CD14-positive monocyte (primary cell): ENCODE data around the gene HLA-DPA1. TPM values are rescaled to one million over a fixed set of nuclear protein-coding genes. Genes with fewer than 3 reads are reported as not detected.

Source experiments
- DNase-seq, 3 donors: peaks; one replicate each; pipeline ENCODE4 v3.0.0-alpha.2; 2011 to 2022
- H2AFZ ChIP-seq: 2 replicates; pipeline ENCODE4 v1.6.0; 2012; ENCODE audit warnings: mild to moderate bottlenecking, low read depth, low read length, inconsistent platforms; ENCODE audit not compliant: insufficient read depth, poor library complexity, severe bottlenecking
- H3K27ac ChIP-seq, 2 donors: 1 replicate in 1 of 2; 2 replicates in 1 of 2; pipeline ENCODE4 v1.5.1; 2012 to 2013; ENCODE audit warnings: low read length in 2 of 2, control low read depth in 1 of 2, inconsistent platforms in 1 of 2, low read depth in 1 of 2, mild to moderate bottlenecking in 1 of 2
- H3K27me3 ChIP-seq, 2 donors: one replicate each; pipeline versions ENCODE4 v1.6.0 to v1.6.1; 2011 to 2013; ENCODE audit warnings: low read length in 2 of 2; ENCODE audit not compliant: control insufficient read depth in 2 of 2, insufficient read depth in 2 of 2
- H3K36me3 ChIP-seq, 2 donors: replicated peaks in 1 of 2; 1 replicate in 1 of 2; 2 replicates in 1 of 2; pipeline versions ENCODE4 v1.5.1 to v1.6.1; 2012 to 2013; ENCODE audit warnings: low read length in 2 of 2, control low read depth in 1 of 2, inconsistent platforms in 1 of 2, mild to moderate bottlenecking in 1 of 2; ENCODE audit not compliant: insufficient read depth in 2 of 2, control insufficient read depth in 1 of 2
- H3K4me1 ChIP-seq, 2 donors: 1 replicate in 1 of 2; 2 replicates in 1 of 2; pipeline versions ENCODE4 v1.5.1 to v1.6.1; 2012 to 2013; ENCODE audit warnings: low read length in 2 of 2, control low read depth in 1 of 2, inconsistent platforms in 1 of 2, mild to moderate bottlenecking in 1 of 2, moderate library complexity in 1 of 2; ENCODE audit not compliant: insufficient read depth in 2 of 2, control insufficient read depth in 1 of 2
- H3K4me2 ChIP-seq: replicated peaks from 2 replicates; pipeline ENCODE3; 2012; ENCODE audit warnings: low read length, moderate library complexity, mild to moderate bottlenecking; ENCODE audit not compliant: poor library complexity, severe bottlenecking; ENCODE audit errors: extremely low read depth
- H3K4me3 ChIP-seq, 3 experiments: fragments of 200-600 bp in 1 of 3; sonication (generic) in 1 of 3; replicated peaks in 1 of 3; 1 replicate in 2 of 3; 2 replicates in 1 of 3; pipeline ENCODE4 v1.5.1; 2011 to 2013; ENCODE audit warnings: low read length in 3 of 3, mild to moderate bottlenecking in 3 of 3, control low read depth in 2 of 3, low read depth in 2 of 3, inconsistent platforms in 1 of 3, moderate library complexity in 1 of 3
- H3K79me2 ChIP-seq: 2 replicates; pipeline ENCODE4 v1.6.0; 2012; ENCODE audit warnings: mild to moderate bottlenecking, control low read depth, inconsistent platforms, low read length, moderate library complexity; ENCODE audit not compliant: insufficient read depth
- H3K9ac ChIP-seq: 2 replicates; pipeline ENCODE4 v1.6.0; 2017; ENCODE audit warnings: low read length, mild to moderate bottlenecking; ENCODE audit not compliant: insufficient read depth, poor library complexity, severe bottlenecking
- H3K9me3 ChIP-seq, 2 donors: replicated peaks in 1 of 2; 1 replicate in 1 of 2; 2 replicates in 1 of 2; pipeline versions ENCODE4 v1.5.1 to v1.6.1; 2012 to 2013; ENCODE audit warnings: low read length in 2 of 2, control low read depth in 1 of 2; ENCODE audit not compliant: control insufficient read depth in 1 of 2, insufficient read depth in 1 of 2
- H4K20me1 ChIP-seq: 2 replicates; pipeline ENCODE4 v1.6.0; 2012; ENCODE audit warnings: mild to moderate bottlenecking, low read length, control low read depth, moderate library complexity; ENCODE audit not compliant: insufficient read depth
- H3K27ac Mint-ChIP-seq, 7 donors: one replicate each; pipeline ENCODE4 v1.8.0; 2020; ENCODE audit warnings: mild to moderate bottlenecking in 7 of 7, mixed read lengths in 7 of 7, moderate library complexity in 6 of 7, inconsistent platforms in 2 of 7
- H3K27me3 Mint-ChIP-seq, 3 donors: one replicate each; pipeline ENCODE4 v1.8.0; 2021 to 2022; ENCODE audit warnings: low read depth in 3 of 3, mild to moderate bottlenecking in 3 of 3, mixed read lengths in 3 of 3, moderate library complexity in 3 of 3, inconsistent platforms in 1 of 3
- H3K36me3 Mint-ChIP-seq, 2 donors: one replicate each; pipeline ENCODE4 v1.8.0; 2020; ENCODE audit warnings: mixed read lengths in 2 of 2, inconsistent platforms in 1 of 2, mild to moderate bottlenecking in 1 of 2
- H3K4me1 Mint-ChIP-seq: one replicate; pipeline ENCODE4 v1.8.0; 2020; ENCODE audit warnings: mild to moderate bottlenecking, mixed read lengths
- H3K4me3 Mint-ChIP-seq, 2 donors: one replicate each; pipeline ENCODE4 v1.8.0; 2020; ENCODE audit warnings: mild to moderate bottlenecking in 2 of 2, mixed read lengths in 2 of 2, moderate library complexity in 1 of 2
- H3K9me3 Mint-ChIP-seq, 7 donors: one replicate each; pipeline ENCODE4 v1.8.0; 2020 to 2022; ENCODE audit warnings: mixed read lengths in 7 of 7, mild to moderate bottlenecking in 6 of 7, moderate library complexity in 6 of 7, inconsistent platforms in 2 of 7
- WGBS: methylation state at CpG from one replicate; pipeline ENCODE4 v1.1.5; 2013; ENCODE audit warnings: missing lambda C conversion rate; ENCODE audit not compliant: insufficient coverage; 5-methylcytosine and 5-hydroxymethylcytosine counted together
- intact Hi-C, 2 donors: fragments of 100-400 bp; cut with micrococcal nuclease; formaldehyde crosslinking; loops; one replicate each; pipeline versions ENCODE4 v1.15.0 to v1.15.1; 2023
- polyA plus RNA-seq, 3 donors: library from polyadenylated mRNA; depleted of rRNA in 1 of 3; unstranded in 2 of 3; stranded (reverse) in 1 of 3; fragments of 300-500 nt in 2 of 3; fragments of >200 nt in 1 of 3; fragmentation: Illumina TruSeq in 2 of 3; gene quantifications; 1 replicate in 2 of 3; 2 replicates in 1 of 3; pipeline ENCODE4 v1.2.3, GENCODE V29; 2012 to 2021
- TF ChIP-seq, protein P1 (sequence below): fragments of 200-600 bp; IDR thresholded peaks from one replicate; pipeline ENCODE4 v1.8.0; 2022; ENCODE audit warnings: antibody characterized with exemption, mild to moderate bottlenecking

The HLA-DPA1 gene
- polyA plus RNA-seq, 3 donors: 578 to 1,024 (median 796) TPM

DNA sequence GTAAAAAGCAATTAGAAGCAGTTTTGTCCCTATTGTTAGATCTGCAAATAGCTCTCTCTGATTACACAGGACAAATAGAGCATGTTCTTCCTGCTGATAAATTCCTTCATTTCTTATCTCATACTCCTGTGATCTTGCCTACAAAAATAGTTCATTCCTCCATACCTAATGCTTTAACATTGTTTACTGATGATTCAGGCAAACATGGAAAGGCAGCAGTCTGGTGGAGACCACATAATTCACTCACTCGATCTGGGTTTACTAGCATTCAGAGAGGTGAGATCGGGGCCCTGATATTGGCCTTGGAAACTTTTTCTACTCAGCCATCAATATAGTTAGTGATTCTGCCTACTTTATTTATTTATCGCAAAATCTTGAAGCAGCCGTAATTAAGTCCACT is 20.2 kb downstream of the HLA-DPA1 start:
- H3K27me3 Mint-ChIP-seq: peaks cover 0 to 4% (median 0%) of the 10 kb centered on the region in 3 donors
- H3K4me1 Mint-ChIP-seq: peaks cover 29% of the 10 kb centered on the region
- no peak overlapping the region for H2AFZ ChIP-seq
- peaks cover 29 to 30% of the 10 kb centered on the region in 2 donors for H3K4me1 ChIP-seq
- H3K27ac Mint-ChIP-seq: no peak overlapping the region
- peaks cover 0 to 10% (median 0%) of the 10 kb centered on the region in 7 donors for H3K9me3 Mint-ChIP-seq
- no peaks in the 10 kb centered on the region for H3K36me3 ChIP-seq
- intact Hi-C loops: no loop called here
- H3K9ac ChIP-seq: no peak overlapping the region
- H3K4me3 Mint-ChIP-seq: no peak overlapping the region
- no peaks in the 10 kb centered on the region for H3K27me3 ChIP-seq
- H3K27ac ChIP-seq: no peak overlapping the region
- H3K4me2 ChIP-seq: no peak overlapping the region
- peaks cover 0 to 4% of the 10 kb centered on the region in 2 donors for H3K36me3 Mint-ChIP-seq
- H3K79me2 ChIP-seq: no peaks in the 10 kb centered on the region
- no peak for DNase-seq
- 79% methylated on average over 2 of the region's 4 CpGs for WGBS
- H4K20me1 ChIP-seq: no peaks in the 10 kb centered on the region
- no peak overlapping the region for H3K4me3 ChIP-seq
- TF ChIP-seq, protein P1, sequence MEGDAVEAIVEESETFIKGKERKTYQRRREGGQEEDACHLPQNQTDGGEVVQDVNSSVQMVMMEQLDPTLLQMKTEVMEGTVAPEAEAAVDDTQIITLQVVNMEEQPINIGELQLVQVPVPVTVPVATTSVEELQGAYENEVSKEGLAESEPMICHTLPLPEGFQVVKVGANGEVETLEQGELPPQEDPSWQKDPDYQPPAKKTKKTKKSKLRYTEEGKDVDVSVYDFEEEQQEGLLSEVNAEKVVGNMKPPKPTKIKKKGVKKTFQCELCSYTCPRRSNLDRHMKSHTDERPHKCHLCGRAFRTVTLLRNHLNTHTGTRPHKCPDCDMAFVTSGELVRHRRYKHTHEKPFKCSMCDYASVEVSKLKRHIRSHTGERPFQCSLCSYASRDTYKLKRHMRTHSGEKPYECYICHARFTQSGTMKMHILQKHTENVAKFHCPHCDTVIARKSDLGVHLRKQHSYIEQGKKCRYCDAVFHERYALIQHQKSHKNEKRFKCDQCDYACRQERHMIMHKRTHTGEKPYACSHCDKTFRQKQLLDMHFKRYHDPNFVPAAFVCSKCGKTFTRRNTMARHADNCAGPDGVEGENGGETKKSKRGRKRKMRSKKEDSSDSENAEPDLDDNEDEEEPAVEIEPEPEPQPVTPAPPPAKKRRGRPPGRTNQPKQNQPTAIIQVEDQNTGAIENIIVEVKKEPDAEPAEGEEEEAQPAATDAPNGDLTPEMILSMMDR: no peak
- H3K9me3 ChIP-seq: no peaks in the 10 kb centered on the region

DNA sequence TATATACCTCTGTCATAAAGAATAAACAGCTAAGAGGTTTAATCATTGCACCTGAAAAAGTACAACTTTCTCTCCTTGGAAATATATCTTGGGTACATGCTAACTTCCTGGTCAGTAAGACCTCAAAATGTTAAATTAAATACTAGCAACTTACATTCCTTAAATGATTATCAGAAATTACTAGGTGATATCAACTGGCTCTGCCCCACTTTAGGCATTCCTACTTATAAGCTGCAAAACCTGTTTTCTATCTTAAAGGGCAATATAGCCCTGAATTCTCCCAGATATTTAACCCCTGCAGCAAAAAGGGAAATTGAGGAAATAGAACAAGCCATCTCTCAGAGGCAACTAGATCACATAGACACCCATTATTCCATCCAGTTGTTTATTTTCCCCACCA is 20.8 kb downstream of the HLA-DPA1 start:
- H3K27ac Mint-ChIP-seq: no peak overlapping the region
- no peak overlapping the region for H3K27ac ChIP-seq
- H2AFZ ChIP-seq: no peak overlapping the region
- no peak overlapping the region for H3K4me3 Mint-ChIP-seq
- H3K4me1 Mint-ChIP-seq: peaks cover 22% of the 10 kb centered on the region
- peaks cover 0 to 4% of the 10 kb centered on the region in 2 donors for H3K36me3 Mint-ChIP-seq
- TF ChIP-seq, protein P1: no peak
- H3K9ac ChIP-seq: no peak overlapping the region
- no peaks in the 10 kb centered on the region for H3K79me2 ChIP-seq
- H3K4me3 ChIP-seq: no peak overlapping the region
- H3K27me3 Mint-ChIP-seq: peaks cover 0 to 4% (median 0%) of the 10 kb centered on the region in 3 donors
- H3K27me3 ChIP-seq: no peaks in the 10 kb centered on the region
- no peaks in the 10 kb centered on the region for H3K36me3 ChIP-seq
- peaks cover 0 to 10% (median 0%) of the 10 kb centered on the region in 7 donors for H3K9me3 Mint-ChIP-seq
- H3K4me1 ChIP-seq: peaks cover 23 to 24% of the 10 kb centered on the region in 2 donors
- intact Hi-C loops: no loop called here
- DNase-seq: no peak
- H3K9me3 ChIP-seq: no peaks in the 10 kb centered on the region
- no peak overlapping the region for H3K4me2 ChIP-seq
- H4K20me1 ChIP-seq: no peaks in the 10 kb centered on the region
